T-cell (primary cell): Measurements from ENCODE around the gene EML5. TPM values are rescaled to one million over a fixed set of nuclear protein-coding genes. Genes with fewer than 3 reads are reported as not detected.

Source experiments
- ATAC-seq, 4 experiments: fragments of 200-7000 bp in 3 of 4; fragments of 150-1000 bp in 1 of 4; cut with Tn5 transposase; replicated peaks in 1 of 4; 1 replicate in 3 of 4; 2 replicates in 1 of 4; pipeline ENCODE4 v1.10.0; 2021; ENCODE audit warnings: moderate library complexity in 3 of 4, mild to moderate bottlenecking in 2 of 4, moderate number of reproducible peaks in 1 of 4
- CTCF ChIA-PET, 2 donors: fragments of 300-600 bp; sonication (Branson Sonifier 250); formaldehyde crosslinking; loops; one replicate each; lab custom pipeline; 2022; ENCODE audit warnings: antibody characterized with exemption in 2 of 2; lab: Charles Lee
- POLR2A ChIA-PET, 2 donors: fragments of 300-600 bp; sonication (Branson Sonifier 250); formaldehyde crosslinking; loops; one replicate each; lab custom pipeline; 2022; ENCODE audit warnings: antibody characterized with exemption in 2 of 2; lab: Charles Lee
- DNase-seq, 35 experiments: peaks; one replicate each; pipeline versions ENCODE4 v3.0.0 to v3.0.0-alpha.2; 2013 to 2023
- H3K27ac ChIP-seq: one replicate; pipeline ENCODE4 v1.5.1; 2013; ENCODE audit warnings: low read length
- H3K27me3 ChIP-seq, 2 experiments: replicated peaks in 1 of 2; 1 replicate in 1 of 2; 2 replicates in 1 of 2; pipeline versions ENCODE4 v1.6.1 to v1.7.0; 2013; ENCODE audit warnings: low read length in 1 of 2, mixed read lengths in 1 of 2; ENCODE audit not compliant: control insufficient read depth in 2 of 2, insufficient read depth in 2 of 2; ENCODE audit errors: extremely low read depth in 1 of 2
- H3K36me3 ChIP-seq, 2 donors: 1 replicate in 1 of 2; 2 replicates in 1 of 2; pipeline versions ENCODE4 v1.6.1 to v1.7.0; 2013; ENCODE audit warnings: low read length in 1 of 2; ENCODE audit not compliant: control insufficient read depth in 2 of 2, insufficient read depth in 1 of 2; ENCODE audit errors: extremely low read depth in 1 of 2
- H3K4me1 ChIP-seq, 2 experiments: 1 replicate in 1 of 2; 2 replicates in 1 of 2; pipeline versions ENCODE4 v1.6.1 to v1.7.0; 2013; ENCODE audit warnings: low read length in 2 of 2, mixed read lengths in 1 of 2; ENCODE audit not compliant: insufficient read depth in 2 of 2, control insufficient read depth in 1 of 2; ENCODE audit errors: extremely low read depth in 1 of 2
- H3K4me3 ChIP-seq, 2 donors: 1 replicate in 1 of 2; 2 replicates in 1 of 2; pipeline versions ENCODE4 v1.5.1 to v1.7.0; 2013; ENCODE audit warnings: mild to moderate bottlenecking in 2 of 2, low read length in 1 of 2, moderate library complexity in 1 of 2; ENCODE audit not compliant: control insufficient read depth in 1 of 2; ENCODE audit errors: extremely low read depth in 1 of 2
- H3K9me3 ChIP-seq: 2 replicates; pipeline ENCODE4 v1.7.0; 2013
- H3K27ac Mint-ChIP-seq, 2 donors: one replicate each; pipeline ENCODE4 v1.8.0; 2020 to 2021; ENCODE audit warnings: mild to moderate bottlenecking in 2 of 2, mixed read lengths in 2 of 2
- H3K27me3 Mint-ChIP-seq, 2 donors: one replicate each; pipeline ENCODE4 v1.8.0; 2021 to 2022; ENCODE audit warnings: mixed read lengths in 2 of 2
- H3K36me3 Mint-ChIP-seq: one replicate; pipeline ENCODE4 v1.8.0; 2021; ENCODE audit warnings: mixed read lengths
- H3K4me1 Mint-ChIP-seq, 3 donors: one replicate each; pipeline ENCODE4 v1.8.0; 2020 to 2022; ENCODE audit warnings: mixed read lengths in 3 of 3, mild to moderate bottlenecking in 1 of 3
- H3K4me3 Mint-ChIP-seq, 3 donors: one replicate each; pipeline ENCODE4 v1.8.0; 2020 to 2022; ENCODE audit warnings: mild to moderate bottlenecking in 3 of 3, mixed read lengths in 3 of 3, moderate library complexity in 3 of 3
- H3K9me3 Mint-ChIP-seq, 3 donors: one replicate each; pipeline ENCODE4 v1.8.0; 2020 to 2022; ENCODE audit warnings: mixed read lengths in 3 of 3
- WGBS: methylation state at CpG from one replicate; pipeline ENCODE4 v1.1.5; 2013; ENCODE audit warnings: missing lambda C conversion rate; ENCODE audit not compliant: insufficient coverage; 5-methylcytosine and 5-hydroxymethylcytosine counted together
- total RNA-seq, 35 experiments: library from RNA in 6 of 35; stranded (reverse) in 6 of 35; fragments of 120-200 nt in 1 of 35; gene quantifications; one replicate each; pipeline versions ENCODE4 v1.2.1 to v1.2.4 and lab custom pipeline; 2013 to 2026

Gene EML5
- total RNA-seq, 5 donors from 2014 or later (not counting 1 experiment from before 2014, with no cell fraction given) = 4.0 to 5.5 (median 4.9) TPM

GRCh38 chr14:88727057-88727456 lies 65.7 kb downstream of the EML5 start:
- Mint-ChIP-seq H3K9me3 (no peaks in the 10 kb centered on the region), H3K27ac (no peak overlapping the region), H3K4me3 (no peak overlapping the region), H3K36me3 (peaks cover 3% of the 10 kb centered on the region), H3K4me1 (no peaks in the 10 kb centered on the region), H3K27me3 (no peaks in the 10 kb centered on the region)
- WGBS = no CpG with 5 or more reads among the region's 4 CpGs
- Histone ChIP-seq H3K9me3 (no peaks in the 10 kb centered on the region), H3K27me3 (no peaks in the 10 kb centered on the region), H3K36me3 (no peaks in the 10 kb centered on the region), H3K4me1 (no peaks in the 10 kb centered on the region), H3K4me3 (no peak overlapping the region), H3K27ac (no peak overlapping the region)
- POLR2A ChIA-PET = no interaction called here
- CTCF ChIA-PET = no interaction called here
- DNase-seq = no peak
- no peak for ATAC-seq

GRCh38 chr14:88710709-88711108 lies 82.0 kb downstream of the EML5 start:
- ATAC-seq = no peak
- DNase-seq = no peak
- ChIA-PET CTCF (no interaction called here), POLR2A (no interaction called here)
- H3K4me3 ChIP-seq = no peak overlapping the region
- H3K9me3 ChIP-seq = no peaks in the 10 kb centered on the region
- Mint-ChIP-seq H3K4me3 (no peak overlapping the region), H3K36me3 (peaks cover 20% of the 10 kb centered on the region), H3K27me3 (no peaks in the 10 kb centered on the region), H3K9me3 (no peaks in the 10 kb centered on the region), H3K4me1 (no peaks in the 10 kb centered on the region), H3K27ac (no peak overlapping the region)
- no peak overlapping the region for H3K27ac ChIP-seq
- H3K27me3 ChIP-seq = no peaks in the 10 kb centered on the region
- H3K4me1 ChIP-seq = no peaks in the 10 kb centered on the region
- H3K36me3 ChIP-seq = no peaks in the 10 kb centered on the region
- WGBS = no CpG with 5 or more reads among the region's 2 CpGs

- H3K9me3 ChIP-seq = no peaks in the 10 kb centered on the region
- H3K4me3 Mint-ChIP-seq = no peak overlapping the region
- ChIA-PET POLR2A (no interaction called here), CTCF (no interaction called here)
- DNase-seq (no peak), ATAC-seq (no peak)
- no peaks in the 10 kb centered on the region for H3K9me3 Mint-ChIP-seq
- no peaks in the 10 kb centered on the region for H3K4me1 ChIP-seq
- no peaks in the 10 kb centered on the region for H3K27me3 ChIP-seq
- WGBS = no CpG with 5 or more reads among the region's 1 CpG
- H3K36me3 ChIP-seq = no peaks in the 10 kb centered on the region
- H3K36me3 Mint-ChIP-seq = peaks cover 28% of the 10 kb centered on the region
- no peak overlapping the region for H3K27ac Mint-ChIP-seq
- H3K27ac ChIP-seq = no peak overlapping the region
- no peaks in the 10 kb centered on the region for H3K4me1 Mint-ChIP-seq
- H3K27me3 Mint-ChIP-seq = no peaks in the 10 kb centered on the region
- no peak overlapping the region for H3K4me3 ChIP-seq
Observed at GRCh38 chr14:88707088-88707487, 85.7 kb downstream of the EML5 start.

GRCh38 chr14:88706425-88706824 lies 86.3 kb downstream of the EML5 start:
- H3K4me1 Mint-ChIP-seq = no peaks in the 10 kb centered on the region
- no peak overlapping the region for H3K4me3 Mint-ChIP-seq
- no peak overlapping the region for H3K4me3 ChIP-seq
- no peak overlapping the region for H3K27ac Mint-ChIP-seq
- H3K4me1 ChIP-seq = no peaks in the 10 kb centered on the region
- H3K9me3 ChIP-seq = no peaks in the 10 kb centered on the region
- no peaks in the 10 kb centered on the region for H3K27me3 ChIP-seq
- H3K27me3 Mint-ChIP-seq = no peaks in the 10 kb centered on the region
- H3K36me3 Mint-ChIP-seq = peaks cover 28% of the 10 kb centered on the region
- no peaks in the 10 kb centered on the region for H3K36me3 ChIP-seq
- ChIA-PET POLR2A (interaction anchor here in 1 of 2 donors (0.7 kb wide), 1 partner anchor 331 kb away, joined by 3 read pairs; no protein-coding TSS in a partner anchor), CTCF (no interaction called here)
- no peak for ATAC-seq
- no peaks in the 10 kb centered on the region for H3K9me3 Mint-ChIP-seq
- DNase-seq = no peak
- no peak overlapping the region for H3K27ac ChIP-seq

GRCh38 chr14:88698651-88699050 lies 94.1 kb downstream of the EML5 start:
- no peak overlapping the region for H3K27ac ChIP-seq
- ChIA-PET CTCF (no interaction called here), POLR2A (no interaction called here)
- no peaks in the 10 kb centered on the region for H3K36me3 ChIP-seq
- WGBS = no CpG with 5 or more reads among the region's 5 CpGs
- H3K27me3 ChIP-seq = no peaks in the 10 kb centered on the region
- H3K4me1 Mint-ChIP-seq = no peaks in the 10 kb centered on the region
- peaks cover 16% of the 10 kb centered on the region for H3K36me3 Mint-ChIP-seq
- H3K9me3 Mint-ChIP-seq = no peaks in the 10 kb centered on the region
- H3K9me3 ChIP-seq = no peaks in the 10 kb centered on the region
- no peak for DNase-seq
- H3K4me3 ChIP-seq = no peak overlapping the region
- no peak overlapping the region for H3K4me3 Mint-ChIP-seq
- ATAC-seq = no peak
- H3K27ac Mint-ChIP-seq = no peak overlapping the region
- H3K27me3 Mint-ChIP-seq = no peaks in the 10 kb centered on the region
- no peaks in the 10 kb centered on the region for H3K4me1 ChIP-seq

GRCh38 chr14:88695870-88696269 lies 96.9 kb downstream of the EML5 start:
- ATAC-seq (no peak), DNase-seq (no peak)
- H3K36me3 ChIP-seq = no peaks in the 10 kb centered on the region
- no peak overlapping the region for H3K4me3 ChIP-seq
- Mint-ChIP-seq H3K27me3 (no peaks in the 10 kb centered on the region), H3K36me3 (peaks cover 19% of the 10 kb centered on the region), H3K4me3 (no peak overlapping the region), H3K4me1 (peaks cover 0 to 2% (median 0%) of the 10 kb centered on the region in 3 donors), H3K27ac (no peak overlapping the region), H3K9me3 (no peaks in the 10 kb centered on the region)
- CTCF ChIA-PET = no interaction called here
- H3K4me1 ChIP-seq = no peaks in the 10 kb centered on the region
- H3K27ac ChIP-seq = no peak overlapping the region
- POLR2A ChIA-PET = no interaction called here
- WGBS = no CpG with 5 or more reads among the region's 3 CpGs
- H3K9me3 ChIP-seq = no peaks in the 10 kb centered on the region
- H3K27me3 ChIP-seq = no peaks in the 10 kb centered on the region

DNA sequence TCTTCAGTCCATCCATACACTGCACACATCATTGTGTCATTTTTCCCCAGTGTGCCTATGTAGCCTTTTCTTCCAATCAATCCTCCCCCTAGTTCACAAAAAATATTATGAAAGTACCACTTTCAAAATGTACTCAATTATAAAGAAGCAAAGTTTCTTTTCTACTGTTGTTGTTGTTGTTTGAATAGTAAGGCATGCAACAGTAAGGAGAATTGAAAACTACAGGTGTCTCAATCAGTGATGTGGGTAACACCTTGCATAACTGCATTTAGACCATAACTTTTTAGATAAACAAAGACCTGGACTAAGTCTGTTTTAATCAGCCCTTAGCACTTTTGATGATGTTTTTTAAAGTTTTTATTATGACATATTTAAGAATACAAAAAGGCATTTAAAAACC lies 104.4 kb downstream of the EML5 start:
- Mint-ChIP-seq H3K27ac (no peak overlapping the region), H3K9me3 (no peaks in the 10 kb centered on the region), H3K4me1 (peaks cover 0 to 2% (median 0%) of the 10 kb centered on the region in 3 donors), H3K36me3 (peaks cover 21% of the 10 kb centered on the region), H3K4me3 (no peak overlapping the region), H3K27me3 (no peaks in the 10 kb centered on the region)
- H3K36me3 ChIP-seq = peaks cover 0 to 3% of the 10 kb centered on the region in 2 donors
- no peak overlapping the region for H3K27ac ChIP-seq
- POLR2A ChIA-PET = no interaction called here
- no peak overlapping the region for H3K4me3 ChIP-seq
- no peaks in the 10 kb centered on the region for H3K4me1 ChIP-seq
- CTCF ChIA-PET = no interaction called here
- ATAC-seq = no peak
- no peak for DNase-seq
- H3K27me3 ChIP-seq = no peaks in the 10 kb centered on the region
- no peaks in the 10 kb centered on the region for H3K9me3 ChIP-seq
